Immature natural killer cell (primary cell): ENCODE results near the gene KAZN. TPM values are rescaled to one million over a fixed set of nuclear protein-coding genes. Genes with fewer than 3 reads are reported as not detected.
"Not testable (repeated sequence)": the region's sequence is repeated elsewhere in the genome, so short reads cannot be mapped to it uniquely, and the experiment has no call there.

ENCODE experiments used
- DNase-seq, 3 donors: peaks; one replicate each; pipeline ENCODE4 v3.0.0; 2022; ENCODE audit warnings: mixed read lengths in 1 of 3
- H3K27ac Mint-ChIP-seq, 6 donors: one replicate each; pipeline ENCODE4 v1.8.0; 2020; ENCODE audit warnings: mixed read lengths in 6 of 6, mild to moderate bottlenecking in 5 of 6, inconsistent platforms in 4 of 6, moderate library complexity in 3 of 6
- H3K27me3 Mint-ChIP-seq, 3 donors: one replicate each; pipeline ENCODE4 v1.8.0; 2020 to 2021; ENCODE audit warnings: low read depth in 3 of 3, mild to moderate bottlenecking in 3 of 3, mixed read lengths in 3 of 3, moderate library complexity in 3 of 3, inconsistent platforms in 1 of 3
- H3K36me3 Mint-ChIP-seq, 3 donors: one replicate each; pipeline ENCODE4 v1.8.0; 2020; ENCODE audit warnings: mixed read lengths in 3 of 3, inconsistent platforms in 2 of 3, mild to moderate bottlenecking in 2 of 3
- H3K4me1 Mint-ChIP-seq, 2 donors: one replicate each; pipeline ENCODE4 v1.8.0; 2020; ENCODE audit warnings: inconsistent platforms in 2 of 2, mild to moderate bottlenecking in 2 of 2, mixed read lengths in 2 of 2, moderate library complexity in 1 of 2
- H3K4me3 Mint-ChIP-seq, 5 donors: one replicate each; pipeline ENCODE4 v1.8.0; 2020; ENCODE audit warnings: mild to moderate bottlenecking in 5 of 5, mixed read lengths in 5 of 5, inconsistent platforms in 3 of 5, moderate library complexity in 3 of 5
- H3K9me3 Mint-ChIP-seq, 6 donors: one replicate each; pipeline ENCODE4 v1.8.0; 2020; ENCODE audit warnings: mild to moderate bottlenecking in 6 of 6, mixed read lengths in 6 of 6, inconsistent platforms in 4 of 6, moderate library complexity in 3 of 6
- polyA plus RNA-seq, 3 donors: library from polyadenylated mRNA; unstranded; fragments of 300-500 nt; fragmentation: Illumina TruSeq; gene quantifications; one replicate each; pipeline ENCODE4 v1.2.3, GENCODE V29; 2021

The KAZN gene
- polyA plus RNA-seq, 3 donors from 2014 or later: 0.24 TPM; not detected in 2

GRCh38 chr1:14571810-14572767 lies 26.4 kb upstream of the KAZN start:
- no peak for DNase-seq
- no peaks in the 10 kb centered on the region for H3K36me3 Mint-ChIP-seq
- no peak overlapping the region for H3K27ac Mint-ChIP-seq
- peaks cover 0 to 8% (median 7%) of the 10 kb centered on the region in 3 donors for H3K27me3 Mint-ChIP-seq
- peaks cover 0 to 2% (median 0%) of the 10 kb centered on the region in 6 donors for H3K9me3 Mint-ChIP-seq
- no peak overlapping the region for H3K4me3 Mint-ChIP-seq
- H3K4me1 Mint-ChIP-seq: no peaks in the 10 kb centered on the region

- Mint-ChIP-seq H3K4me1 (no peaks in the 10 kb centered on the region), H3K9me3 (peaks cover 0 to 2% (median 0%) of the 10 kb centered on the region in 6 donors), H3K27ac (no peak overlapping the region), H3K36me3 (no peaks in the 10 kb centered on the region), H3K4me3 (no peak overlapping the region), H3K27me3 (peaks cover 0 to 8% (median 7%) of the 10 kb centered on the region in 3 donors)
- DNase-seq: no peak
These were observed 25.6 kb upstream of the KAZN start for GRCh38 chr1:14572861-14573260.

- H3K27ac Mint-ChIP-seq: no peak overlapping the region
- no peaks in the 10 kb centered on the region for H3K36me3 Mint-ChIP-seq
- no peak for DNase-seq
- H3K4me1 Mint-ChIP-seq: no peaks in the 10 kb centered on the region
- H3K9me3 Mint-ChIP-seq: no peaks in the 10 kb centered on the region
- no peak overlapping the region for H3K4me3 Mint-ChIP-seq
- H3K27me3 Mint-ChIP-seq: peaks cover 2 to 8% (median 2%) of the 10 kb centered on the region in 3 donors
These were observed 22.3 kb upstream of the KAZN start for GRCh38 chr1:14576155-14576554.

- Mint-ChIP-seq H3K36me3 (no peaks in the 10 kb centered on the region), H3K27me3 (peaks cover 2 to 8% (median 2%) of the 10 kb centered on the region in 3 donors), H3K27ac (no peak overlapping the region), H3K4me1 (no peaks in the 10 kb centered on the region), H3K4me3 (no peak overlapping the region), H3K9me3 (no peaks in the 10 kb centered on the region)
- no peak for DNase-seq
These were observed 21.2 kb upstream of the KAZN start for GRCh38 chr1:14577261-14577660.

- DNase-seq: no peak
- Mint-ChIP-seq H3K4me1 (no peaks in the 10 kb centered on the region), H3K27me3 (peaks cover 2 to 8% (median 6%) of the 10 kb centered on the region in 3 donors), H3K27ac (no peak overlapping the region), H3K36me3 (no peaks in the 10 kb centered on the region), H3K9me3 (no peaks in the 10 kb centered on the region), H3K4me3 (no peak overlapping the region)
These were observed 20.3 kb upstream of the KAZN start for GRCh38 chr1:14578156-14578555.

- not testable (repeated sequence) for H3K4me3 Mint-ChIP-seq, H3K4me1 Mint-ChIP-seq, H3K9me3 Mint-ChIP-seq, H3K36me3 Mint-ChIP-seq, H3K27ac Mint-ChIP-seq, H3K27me3 Mint-ChIP-seq, DNase-seq
These were observed 18.2 kb upstream of the KAZN start for GRCh38 chr1:14580295-14580694.

GRCh38 chr1:14580986-14581385 lies 17.5 kb upstream of the KAZN start:
- Mint-ChIP-seq H3K4me1 (no peaks in the 10 kb centered on the region), H3K36me3 (no peaks in the 10 kb centered on the region), H3K9me3 (no peaks in the 10 kb centered on the region), H3K4me3 (no peak overlapping the region), H3K27ac (no peak overlapping the region), H3K27me3 (peaks cover 3 to 10% (median 7%) of the 10 kb centered on the region in 3 donors)
- DNase-seq: no peak

- no peak overlapping the region for H3K27ac Mint-ChIP-seq
- no peak overlapping the region for H3K4me3 Mint-ChIP-seq
- H3K36me3 Mint-ChIP-seq: no peaks in the 10 kb centered on the region
- peaks cover 5 to 16% (median 11%) of the 10 kb centered on the region in 3 donors for H3K27me3 Mint-ChIP-seq
- DNase-seq: no peak
- H3K9me3 Mint-ChIP-seq: no peaks in the 10 kb centered on the region
- no peaks in the 10 kb centered on the region for H3K4me1 Mint-ChIP-seq
These were observed 14.7 kb upstream of the KAZN start for GRCh38 chr1:14583788-14584187.

- H3K36me3 Mint-ChIP-seq: no peaks in the 10 kb centered on the region
- H3K27ac Mint-ChIP-seq: no peak overlapping the region
- no peak for DNase-seq
- no peak overlapping the region for H3K4me3 Mint-ChIP-seq
- peaks cover 5 to 16% (median 11%) of the 10 kb centered on the region in 3 donors for H3K27me3 Mint-ChIP-seq
- no peaks in the 10 kb centered on the region for H3K9me3 Mint-ChIP-seq
- H3K4me1 Mint-ChIP-seq: no peaks in the 10 kb centered on the region
These were observed 12.8 kb upstream of the KAZN start for GRCh38 chr1:14585728-14586127.

GRCh38 chr1:14590411-14591180 lies 7.9 kb upstream of the KAZN start:
- Mint-ChIP-seq H3K4me3 (no peak overlapping the region), H3K4me1 (no peaks in the 10 kb centered on the region)

GRCh38 chr1:14591600-14591999 lies 6.9 kb upstream of the KAZN start:
- Mint-ChIP-seq H3K4me3 (no peak overlapping the region), H3K27me3 (peaks cover 4 to 18% (median 10%) of the 10 kb centered on the region in 3 donors), H3K9me3 (no peaks in the 10 kb centered on the region), H3K27ac (no peak overlapping the region), H3K36me3 (no peaks in the 10 kb centered on the region), H3K4me1 (no peaks in the 10 kb centered on the region)
- no peak for DNase-seq

More at GRCh38 chr1:14590411-14591180, 7.9 kb upstream of the KAZN start:
- Mint-ChIP-seq H3K9me3 (no peaks in the 10 kb centered on the region), H3K36me3 (no peaks in the 10 kb centered on the region), H3K27me3 (peaks cover 5 to 18% (median 6%) of the 10 kb centered on the region in 3 donors), H3K27ac (no peak overlapping the region)
- no peak for DNase-seq

GRCh38 chr1:14592004-14592631 lies 6.4 kb upstream of the KAZN start:
- no peak overlapping the region for H3K27ac Mint-ChIP-seq
- no peaks in the 10 kb centered on the region for H3K36me3 Mint-ChIP-seq
- H3K4me3 Mint-ChIP-seq: no peak overlapping the region
- H3K4me1 Mint-ChIP-seq: no peaks in the 10 kb centered on the region
- peaks cover 2 to 22% (median 11%) of the 10 kb centered on the region in 3 donors for H3K27me3 Mint-ChIP-seq
- DNase-seq: no peak
- no peaks in the 10 kb centered on the region for H3K9me3 Mint-ChIP-seq

- no peak for DNase-seq
- Mint-ChIP-seq H3K27ac (no peak overlapping the region), H3K36me3 (no peaks in the 10 kb centered on the region), H3K4me3 (no peak overlapping the region), H3K9me3 (no peaks in the 10 kb centered on the region), H3K4me1 (no peaks in the 10 kb centered on the region), H3K27me3 (peaks cover 7 to 25% (median 8%) of the 10 kb centered on the region in 3 donors)
These were observed 5.2 kb upstream of the KAZN start for GRCh38 chr1:14593302-14593701.

- H3K36me3 Mint-ChIP-seq: no peaks in the 10 kb centered on the region
- no peak overlapping the region for H3K27ac Mint-ChIP-seq
- H3K9me3 Mint-ChIP-seq: no peaks in the 10 kb centered on the region
- peaks cover 7 to 25% (median 8%) of the 10 kb centered on the region in 3 donors for H3K27me3 Mint-ChIP-seq
- DNase-seq: no peak
- H3K4me1 Mint-ChIP-seq: no peaks in the 10 kb centered on the region
- H3K4me3 Mint-ChIP-seq: no peak overlapping the region
These were observed 4.4 kb upstream of the KAZN start for GRCh38 chr1:14594045-14594444.
